Prostate gland (tissue), 2 donors: Measurements from ENCODE around the gene GSTM3.

Experiments used
- POLR2A ChIP-seq: fragments of 450-650 bp; IDR thresholded peaks from one replicate; pipeline ENCODE4 v1.6.1; 2016; ENCODE audit warnings: antibody characterized with exemption, mild to moderate bottlenecking
- POLR2AphosphoS5 ChIP-seq: sonication (generic); formaldehyde crosslinking; IDR thresholded peaks from one replicate; pipeline ENCODE4 v1.6.1; 2017; ENCODE audit warnings: antibody characterized with exemption
- TF ChIP-seq, protein P1 (sequence below), 4 experiments: fragments of 200-600 bp in 2 of 4; fragments of 450-650 bp in 2 of 4; sonication (generic) in 2 of 4; IDR thresholded peaks; 1 replicate in 3 of 4; 2 replicates in 1 of 4; pipeline ENCODE4 v1.5.1; 2016 to 2019; ENCODE audit warnings: antibody characterized with exemption in 4 of 4, mild to moderate bottlenecking in 2 of 4, moderate library complexity in 2 of 4

DNA sequence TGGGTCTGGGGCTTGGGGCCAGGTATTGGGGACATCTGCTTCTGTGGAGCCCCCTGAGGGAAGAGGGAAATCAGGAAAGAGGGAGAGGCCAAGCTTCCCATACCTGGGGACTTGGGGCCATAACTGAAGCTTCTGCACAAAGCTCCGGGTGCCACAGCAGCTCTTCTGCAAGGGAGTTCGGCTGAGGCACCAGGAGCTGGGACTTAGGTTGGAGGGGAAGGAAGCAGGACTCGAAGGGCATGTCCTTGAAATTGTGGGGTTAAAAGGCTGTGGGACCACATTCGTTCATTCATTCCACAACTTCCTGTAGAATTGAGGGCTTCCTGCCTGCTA lies 24.6 kb upstream of the GSTM3 start:
- TF ChIP-seq POLR2A, result no peak
- TF ChIP-seq, protein P1, sequence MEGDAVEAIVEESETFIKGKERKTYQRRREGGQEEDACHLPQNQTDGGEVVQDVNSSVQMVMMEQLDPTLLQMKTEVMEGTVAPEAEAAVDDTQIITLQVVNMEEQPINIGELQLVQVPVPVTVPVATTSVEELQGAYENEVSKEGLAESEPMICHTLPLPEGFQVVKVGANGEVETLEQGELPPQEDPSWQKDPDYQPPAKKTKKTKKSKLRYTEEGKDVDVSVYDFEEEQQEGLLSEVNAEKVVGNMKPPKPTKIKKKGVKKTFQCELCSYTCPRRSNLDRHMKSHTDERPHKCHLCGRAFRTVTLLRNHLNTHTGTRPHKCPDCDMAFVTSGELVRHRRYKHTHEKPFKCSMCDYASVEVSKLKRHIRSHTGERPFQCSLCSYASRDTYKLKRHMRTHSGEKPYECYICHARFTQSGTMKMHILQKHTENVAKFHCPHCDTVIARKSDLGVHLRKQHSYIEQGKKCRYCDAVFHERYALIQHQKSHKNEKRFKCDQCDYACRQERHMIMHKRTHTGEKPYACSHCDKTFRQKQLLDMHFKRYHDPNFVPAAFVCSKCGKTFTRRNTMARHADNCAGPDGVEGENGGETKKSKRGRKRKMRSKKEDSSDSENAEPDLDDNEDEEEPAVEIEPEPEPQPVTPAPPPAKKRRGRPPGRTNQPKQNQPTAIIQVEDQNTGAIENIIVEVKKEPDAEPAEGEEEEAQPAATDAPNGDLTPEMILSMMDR (IDR thresholded peaks at IDR 0.05), result no peak
- TF ChIP-seq POLR2AphosphoS5, result no peak
